H9 (cell line): ENCODE results near the gene PBX1. TPM values are rescaled to one million over a fixed set of nuclear protein-coding genes. Genes with fewer than 3 reads are reported as not detected.

Experiments used
- DNase-seq: peaks from one replicate; pipeline ENCODE4 v3.0.0-alpha.2; 2017
- H2AFZ ChIP-seq: one replicate; pipeline ENCODE4 v1.6.1; 2013; ENCODE audit warnings: mild to moderate bottlenecking, low read length, control low read depth, moderate library complexity
- H2AK5ac ChIP-seq: 2 replicates; pipeline ENCODE4 v1.6.1; 2013; ENCODE audit warnings: low read length, control low read depth, mixed read lengths; ENCODE audit not compliant: insufficient read length
- H2BK120ac ChIP-seq: one replicate; pipeline ENCODE4 v1.6.1; 2013; ENCODE audit warnings: low read depth, mild to moderate bottlenecking, low read length, control low read depth, inconsistent platforms; ENCODE audit not compliant: poor library complexity, severe bottlenecking
- H2BK12ac ChIP-seq: 2 replicates; pipeline ENCODE4 v1.6.1; 2013; ENCODE audit warnings: low read length, control low read depth, mixed read lengths, low read depth; ENCODE audit not compliant: insufficient read length
- H2BK15ac ChIP-seq: 2 replicates; pipeline ENCODE4 v1.6.1; 2013; ENCODE audit warnings: low read depth, low read length, control low read depth
- H2BK20ac ChIP-seq: one replicate; pipeline ENCODE4 v1.6.1; 2013; ENCODE audit warnings: low read depth, mild to moderate bottlenecking, low read length, control low read depth, inconsistent platforms; ENCODE audit not compliant: poor library complexity, severe bottlenecking
- H2BK5ac ChIP-seq: 2 replicates; pipeline ENCODE4 v1.6.1; 2013; ENCODE audit warnings: low read length, control low read depth, mixed read lengths; ENCODE audit not compliant: insufficient read length
- H3K14ac ChIP-seq: 2 replicates; pipeline ENCODE4 v1.6.1; 2013; ENCODE audit warnings: low read length, control low read depth; ENCODE audit not compliant: insufficient read depth
- H3K18ac ChIP-seq: 2 replicates; pipeline ENCODE4 v1.6.1; 2013; ENCODE audit warnings: low read depth, mild to moderate bottlenecking, mixed read lengths, low read length, control low read depth; ENCODE audit not compliant: insufficient read length
- H3K23ac ChIP-seq: 2 replicates; pipeline ENCODE4 v1.6.1; 2013; ENCODE audit warnings: low read length, control low read depth, mixed read lengths, low read depth; ENCODE audit not compliant: insufficient read length
- H3K23me2 ChIP-seq: 2 replicates; pipeline ENCODE4 v1.6.1; 2013; ENCODE audit warnings: low read depth, mild to moderate bottlenecking, mixed read lengths, low read length, control low read depth; ENCODE audit not compliant: insufficient read length, poor library complexity, severe bottlenecking
- H3K27ac ChIP-seq: 2 replicates; pipeline ENCODE4 v1.5.1; 2013; ENCODE audit warnings: low read length, control low read depth, mixed read lengths, low read depth; ENCODE audit not compliant: insufficient read length
- H3K27me3 ChIP-seq: 2 replicates; pipeline ENCODE4 v1.6.1; 2013; ENCODE audit warnings: low read length, control low read depth, inconsistent platforms; ENCODE audit not compliant: insufficient read depth
- H3K4ac ChIP-seq: 2 replicates; pipeline ENCODE4 v1.6.1; 2013; ENCODE audit warnings: low read depth, mild to moderate bottlenecking, control low read depth, inconsistent platforms, low read length, moderate library complexity
- H3K4me1 ChIP-seq: 2 replicates; pipeline ENCODE4 v1.6.1; 2013; ENCODE audit warnings: low read length, control low read depth, inconsistent platforms; ENCODE audit not compliant: insufficient read depth
- H3K4me2 ChIP-seq: 2 replicates; pipeline ENCODE4 v1.6.1; 2013; ENCODE audit warnings: low read length, control low read depth, mixed read lengths; ENCODE audit not compliant: insufficient read length, insufficient read depth
- H3K56ac ChIP-seq: 2 replicates; pipeline ENCODE4 v1.6.1; 2013; ENCODE audit warnings: low read depth, mild to moderate bottlenecking, mixed read lengths, low read length, control low read depth; ENCODE audit not compliant: insufficient read length
- H3K79me1 ChIP-seq: 2 replicates; pipeline ENCODE4 v1.6.1; 2013; ENCODE audit warnings: low read depth, mild to moderate bottlenecking, moderate library complexity, low read length, control low read depth, inconsistent platforms; ENCODE audit not compliant: insufficient read depth, poor library complexity, severe bottlenecking
- H3K79me2 ChIP-seq: 2 replicates; pipeline ENCODE4 v1.6.1; 2013; ENCODE audit warnings: low read length, control low read depth, inconsistent platforms; ENCODE audit not compliant: insufficient read depth
- H3K9ac ChIP-seq: 2 replicates; pipeline ENCODE4 v1.6.1; 2013; ENCODE audit warnings: low read length, control low read depth, mixed read lengths; ENCODE audit not compliant: insufficient read length; ENCODE audit errors: extremely low read depth
- H3K9me3 ChIP-seq: one replicate; pipeline ENCODE4 v1.6.1; 2013; ENCODE audit warnings: low read depth, low read length, inconsistent platforms; ENCODE audit not compliant: control insufficient read depth
- H3T11ph ChIP-seq: one replicate; pipeline ENCODE4 v1.6.1; 2013; ENCODE audit warnings: mild to moderate bottlenecking, low read length, control low read depth, inconsistent platforms
- H4K20me1 ChIP-seq: one replicate; pipeline ENCODE4 v1.6.1; 2013; ENCODE audit not compliant: control insufficient read depth, insufficient read length, insufficient read depth
- H4K5ac ChIP-seq: 2 replicates; pipeline ENCODE4 v1.6.1; 2013; ENCODE audit warnings: low read depth, mild to moderate bottlenecking, mixed read lengths, low read length, control low read depth; ENCODE audit not compliant: insufficient read length
- H4K8ac ChIP-seq: replicated peaks from 2 replicates; pipeline ENCODE4 v1.6.1; 2013; ENCODE audit warnings: low read length, control low read depth, mixed read lengths, low read depth; ENCODE audit not compliant: insufficient read length
- H4K91ac ChIP-seq: 2 replicates; pipeline ENCODE4 v1.6.1; 2013; ENCODE audit warnings: low read depth, mild to moderate bottlenecking, moderate library complexity, mixed read lengths, low read length, control low read depth; ENCODE audit not compliant: insufficient read length
- H3K27ac Mint-ChIP-seq, 3 experiments: 2 replicates in 2 of 3; 3 replicates in 1 of 3; pipeline ENCODE4 v1.8.0; 2020 to 2021; ENCODE audit warnings: mixed read lengths in 3 of 3, mild to moderate bottlenecking in 1 of 3, moderate library complexity in 1 of 3
- H3K27me3 Mint-ChIP-seq: 2 replicates; pipeline ENCODE4 v1.8.0; 2021; ENCODE audit warnings: low read depth, mild to moderate bottlenecking, moderate library complexity, mixed read lengths
- H3K36me3 Mint-ChIP-seq, 3 experiments: 2 replicates in 2 of 3; 3 replicates in 1 of 3; pipeline ENCODE4 v1.8.0; 2020 to 2021; ENCODE audit warnings: low read depth in 3 of 3, mixed read lengths in 3 of 3; ENCODE audit not compliant: insufficient read depth in 1 of 3
- H3K4me1 Mint-ChIP-seq, 2 experiments: 2 replicates each; pipeline ENCODE4 v1.8.0; 2020; ENCODE audit warnings: mixed read lengths in 2 of 2
- H3K4me3 Mint-ChIP-seq, 2 experiments: 2 replicates in 1 of 2; 3 replicates in 1 of 2; pipeline ENCODE4 v1.8.0; 2020 to 2021; ENCODE audit warnings: mild to moderate bottlenecking in 2 of 2, mixed read lengths in 2 of 2, moderate library complexity in 1 of 2
- H3K9me3 Mint-ChIP-seq, 2 experiments: 2 replicates in 1 of 2; 3 replicates in 1 of 2; pipeline ENCODE4 v1.8.0; 2020; ENCODE audit warnings: mild to moderate bottlenecking in 2 of 2, mixed read lengths in 2 of 2, moderate library complexity in 1 of 2
- WGBS: extraction: QIAGEN DNeasy Blood & Tissue Kit; methylation state at CpG from one replicate; pipeline ENCODE4 v1.1.7; 2013; ENCODE audit warnings: missing lambda C conversion rate, low lambda C conversion rate, mixed read lengths; ENCODE audit not compliant: insufficient read length; ENCODE audit errors: extremely low coverage; 5-methylcytosine and 5-hydroxymethylcytosine counted together
- total RNA-seq: library from RNA; stranded (reverse); gene quantifications from 2 replicates; pipeline ENCODE4 v1.2.1, GENCODE V29; 2021
- TF ChIP-seq, protein P1 (sequence below): fragments of 200-600 bp; sonication (generic); conservative IDR thresholded peaks from 3 replicates; pipeline ENCODE4 v1.8.0; 2021; ENCODE audit warnings: antibody characterized with exemption, mild to moderate bottlenecking

Gene PBX1
- total RNA-seq, 1 experiment from 2014 or later, result 142 TPM

DNA sequence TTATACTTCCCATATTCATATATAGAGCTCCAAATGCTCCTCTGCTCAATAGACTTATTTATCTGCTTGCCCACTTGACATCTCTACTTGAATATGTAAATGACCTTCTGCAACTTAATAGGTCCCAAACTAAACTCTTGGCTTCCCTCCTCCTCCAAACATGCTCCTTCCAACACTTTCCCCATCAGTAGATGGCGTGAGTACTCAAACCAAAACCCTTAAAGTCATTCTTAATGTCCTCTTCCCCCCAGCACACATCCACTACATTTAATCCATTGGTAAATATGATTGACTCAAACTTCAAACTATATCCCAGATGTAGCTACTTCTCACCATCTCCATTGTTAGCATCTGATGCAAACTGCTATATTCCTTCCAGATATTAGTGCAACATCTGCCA, 48.5 kb upstream of the PBX1 start:
- Histone ChIP-seq H4K20me1 (no peaks in the 10 kb centered on the region), H3K9me3 (no peaks in the 10 kb centered on the region), H2BK5ac (no peak overlapping the region), H4K8ac (no peak overlapping the region), H2AK5ac (no peak overlapping the region), H3K4me2 (no peak overlapping the region), H4K91ac (no peak overlapping the region), H3K18ac (no peak overlapping the region), H3K14ac (no peak overlapping the region), H3K56ac (no peak overlapping the region), H4K5ac (no peak overlapping the region), H2BK15ac (no peak overlapping the region), H3K27me3 (no peaks in the 10 kb centered on the region), H3K23me2 (no peaks in the 10 kb centered on the region), H3K23ac (no peak overlapping the region), H2BK12ac (no peak overlapping the region), H2BK20ac (no peak overlapping the region), H3K27ac (no peak overlapping the region), H3K4ac (no peak overlapping the region), H3K4me1 (no peaks in the 10 kb centered on the region; the same call in 1 of the 2 replicates), H2AFZ (no peak overlapping the region), H3K9ac (no peak overlapping the region), H3K79me1 (no peaks in the 10 kb centered on the region), H3T11ph (no peak overlapping the region), H3K79me2 (no peaks in the 10 kb centered on the region), H2BK120ac (no peak overlapping the region)
- Mint-ChIP-seq H3K27me3 (no peaks in the 10 kb centered on the region), H3K9me3 (no peaks in the 10 kb centered on the region), H3K4me1 (peaks cover 19 to 22% of the 10 kb centered on the region in 2 experiments), H3K36me3 (no peaks in the 10 kb centered on the region), H3K27ac (peak overlapping the region in 1 of 3 experiments; percentile 29; a peak in 1 of 7 replicates), H3K4me3 (no peak overlapping the region)
- WGBS, result no CpG with 5 or more reads among the region's 1 CpG
- TF ChIP-seq, protein P1, sequence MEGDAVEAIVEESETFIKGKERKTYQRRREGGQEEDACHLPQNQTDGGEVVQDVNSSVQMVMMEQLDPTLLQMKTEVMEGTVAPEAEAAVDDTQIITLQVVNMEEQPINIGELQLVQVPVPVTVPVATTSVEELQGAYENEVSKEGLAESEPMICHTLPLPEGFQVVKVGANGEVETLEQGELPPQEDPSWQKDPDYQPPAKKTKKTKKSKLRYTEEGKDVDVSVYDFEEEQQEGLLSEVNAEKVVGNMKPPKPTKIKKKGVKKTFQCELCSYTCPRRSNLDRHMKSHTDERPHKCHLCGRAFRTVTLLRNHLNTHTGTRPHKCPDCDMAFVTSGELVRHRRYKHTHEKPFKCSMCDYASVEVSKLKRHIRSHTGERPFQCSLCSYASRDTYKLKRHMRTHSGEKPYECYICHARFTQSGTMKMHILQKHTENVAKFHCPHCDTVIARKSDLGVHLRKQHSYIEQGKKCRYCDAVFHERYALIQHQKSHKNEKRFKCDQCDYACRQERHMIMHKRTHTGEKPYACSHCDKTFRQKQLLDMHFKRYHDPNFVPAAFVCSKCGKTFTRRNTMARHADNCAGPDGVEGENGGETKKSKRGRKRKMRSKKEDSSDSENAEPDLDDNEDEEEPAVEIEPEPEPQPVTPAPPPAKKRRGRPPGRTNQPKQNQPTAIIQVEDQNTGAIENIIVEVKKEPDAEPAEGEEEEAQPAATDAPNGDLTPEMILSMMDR, result peak; percentile 39; the same call in 2 of the 3 replicates
- DNase-seq, result no peak
